Measurements from ENCODE around the gene MCOLN1.
"Not testable (repeated sequence)": the region's sequence is repeated elsewhere in the genome, so short reads cannot be mapped to it uniquely, and the experiment has no call there.

MCOLN1 gene

GRCh38 chr19:7544626-7545025 is 22.2 kb downstream of the MCOLN1 start:
- no peak for DNase-seq

GRCh38 chr19:7545300-7545699 is 22.9 kb downstream of the MCOLN1 start:
- no peak for DNase-seq

- DNase-seq = no peak
These were observed 23.5 kb downstream of the MCOLN1 start for GRCh38 chr19:7545904-7546303.

GRCh38 chr19:7547159-7547558 is 24.7 kb downstream of the MCOLN1 start:
- no peak for DNase-seq

GRCh38 chr19:7549429-7550148 is 27.2 kb downstream of the MCOLN1 start:
- no peak for DNase-seq

- no peak for DNase-seq
These were observed 27.8 kb downstream of the MCOLN1 start for GRCh38 chr19:7550169-7550770.

- DNase-seq = peak; percentile 46
These were observed 28.8 kb downstream of the MCOLN1 start for GRCh38 chr19:7550987-7551761.

GRCh38 chr19:7552781-7553180 is 30.4 kb downstream of the MCOLN1 start:
- DNase-seq = no peak

GRCh38 chr19:7554565-7554964 is 32.1 kb downstream of the MCOLN1 start:
- no peak for DNase-seq

- no peak for DNase-seq
These were observed 32.8 kb downstream of the MCOLN1 start for GRCh38 chr19:7554990-7555864.

- DNase-seq = no peak
These were observed 34.4 kb downstream of the MCOLN1 start for GRCh38 chr19:7556696-7557315.

- no peak for DNase-seq
These were observed 36.2 kb downstream of the MCOLN1 start for GRCh38 chr19:7558667-7559066.

GRCh38 chr19:7559102-7559501 is 36.7 kb downstream of the MCOLN1 start:
- no peak for DNase-seq

- no peak for DNase-seq
These were observed 37.8 kb downstream of the MCOLN1 start for GRCh38 chr19:7560255-7560654.

- no peak for DNase-seq
These were observed 38.9 kb downstream of the MCOLN1 start for GRCh38 chr19:7561325-7561724.

- no peak for DNase-seq
These were observed 40.4 kb downstream of the MCOLN1 start for GRCh38 chr19:7562646-7563393.

GRCh38 chr19:7564866-7565265 is 42.4 kb downstream of the MCOLN1 start:
- no peak for DNase-seq

- DNase-seq = no peak
These were observed 42.9 kb downstream of the MCOLN1 start for GRCh38 chr19:7565332-7565731.

- DNase-seq = no peak
These were observed 48.3 kb downstream of the MCOLN1 start for GRCh38 chr19:7570761-7571160.

- DNase-seq = peak; percentile 8
These were observed 53.1 kb downstream of the MCOLN1 start for GRCh38 chr19:7575434-7576040.

- not testable (repeated sequence) for DNase-seq
These were observed 55.0 kb downstream of the MCOLN1 start for GRCh38 chr19:7577422-7577821.

All from CD4-positive, alpha-beta T cell treated with Interleukin-21 for 1 hour (primary cell).